Measurements from ENCODE around the gene R3HDM4.

- TF ChIP-seq RFX1 (IDR thresholded peaks at IDR 0.05) (no peak), NUFIP1 (IDR thresholded peaks at IDR 0.05; ENCODE audit: partially characterized antibody) (no peak), ATF3 (IDR thresholded peaks at IDR 0.05) (no peak), ATF3 (CRISPR knock-in tag; conservative IDR thresholded peaks at IDR 0.05) (no peak), CTCF (IDR thresholded peaks at IDR 0.05 in 2 of 3, conservative IDR thresholded peaks at IDR 0.05 in 1 of 3; ENCODE audit: insufficient read depth in 2 of 3, low read depth in 1 of 3, low read length in 3 of 3) (no peak), HDAC6 (IDR thresholded peaks at IDR 0.05; ENCODE audit: low read depth, low read length) (no peak), EP300 (IDR thresholded peaks at IDR 0.05; ENCODE audit: low read length) (no peak), HBP1 (CRISPR knock-in tag; IDR thresholded peaks at IDR 0.05) (no peak), ZNF785 (CRISPR knock-in tag; IDR thresholded peaks at IDR 0.05) (no peak), FOXM1 (IDR thresholded peaks at IDR 0.05; ENCODE audit: low read depth) (no peak), FOXM1 (CRISPR knock-in tag; IDR thresholded peaks at IDR 0.05; ENCODE audit: low read depth) (no peak)
These were observed 46.2 kb downstream of the R3HDM4 start for GRCh38 chr19:866769-867300.

All from K562 (cell line).